IPS-NIHi7 (cell line): ENCODE results near the gene PRICKLE2.

Source experiments
- DNase-seq: peaks from one replicate; pipeline ENCODE4 v3.0.0; 2012; ENCODE audit warnings: mixed read lengths; ENCODE audit errors: extremely low spot score

The PRICKLE2 gene, protein sequence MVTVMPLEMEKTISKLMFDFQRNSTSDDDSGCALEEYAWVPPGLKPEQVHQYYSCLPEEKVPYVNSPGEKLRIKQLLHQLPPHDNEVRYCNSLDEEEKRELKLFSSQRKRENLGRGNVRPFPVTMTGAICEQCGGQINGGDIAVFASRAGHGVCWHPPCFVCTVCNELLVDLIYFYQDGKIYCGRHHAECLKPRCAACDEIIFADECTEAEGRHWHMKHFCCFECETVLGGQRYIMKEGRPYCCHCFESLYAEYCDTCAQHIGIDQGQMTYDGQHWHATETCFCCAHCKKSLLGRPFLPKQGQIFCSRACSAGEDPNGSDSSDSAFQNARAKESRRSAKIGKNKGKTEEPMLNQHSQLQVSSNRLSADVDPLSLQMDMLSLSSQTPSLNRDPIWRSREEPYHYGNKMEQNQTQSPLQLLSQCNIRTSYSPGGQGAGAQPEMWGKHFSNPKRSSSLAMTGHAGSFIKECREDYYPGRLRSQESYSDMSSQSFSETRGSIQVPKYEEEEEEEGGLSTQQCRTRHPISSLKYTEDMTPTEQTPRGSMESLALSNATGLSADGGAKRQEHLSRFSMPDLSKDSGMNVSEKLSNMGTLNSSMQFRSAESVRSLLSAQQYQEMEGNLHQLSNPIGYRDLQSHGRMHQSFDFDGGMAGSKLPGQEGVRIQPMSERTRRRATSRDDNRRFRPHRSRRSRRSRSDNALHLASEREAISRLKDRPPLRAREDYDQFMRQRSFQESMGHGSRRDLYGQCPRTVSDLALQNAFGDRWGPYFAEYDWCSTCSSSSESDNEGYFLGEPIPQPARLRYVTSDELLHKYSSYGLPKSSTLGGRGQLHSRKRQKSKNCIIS

DNA sequence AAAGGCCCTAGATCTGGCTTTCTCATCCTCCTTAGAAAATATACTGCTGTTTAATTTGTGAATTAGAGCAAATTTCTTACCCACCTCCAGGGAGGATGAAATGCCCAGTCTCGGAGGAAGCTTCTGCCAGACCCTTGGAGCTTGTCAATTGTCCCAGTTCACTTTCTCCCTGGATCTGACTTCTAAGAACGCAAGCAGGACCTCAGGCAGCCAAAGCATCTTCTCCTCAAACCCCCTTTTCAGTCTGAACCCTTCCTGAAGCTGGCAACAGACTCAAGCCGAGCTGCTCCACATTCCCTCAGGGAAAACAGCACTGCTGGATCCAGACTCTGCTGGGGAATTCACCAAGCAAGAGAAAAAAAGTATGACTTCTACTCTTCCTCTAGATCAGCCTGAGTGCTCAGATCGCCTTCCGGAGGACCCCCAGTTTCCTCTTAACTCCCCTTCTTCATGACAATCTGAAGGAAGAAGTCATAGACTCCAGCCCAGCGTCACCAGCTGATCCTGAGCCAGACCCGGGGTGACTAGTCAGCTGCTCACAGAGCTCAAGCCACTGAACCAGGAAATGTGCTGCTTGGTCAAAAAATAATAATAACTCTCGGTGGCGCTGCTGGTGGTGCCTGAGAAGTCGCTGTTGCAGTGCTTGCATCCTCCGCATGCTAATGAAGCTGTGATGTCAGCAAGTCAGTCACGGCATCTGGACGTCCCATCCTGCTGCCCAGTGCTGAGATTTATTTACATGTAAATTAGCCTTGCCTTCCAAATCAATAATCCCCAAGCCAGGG, at the start of gene PRICKLE2:
PRICKLE2 (minus strand) TSS at position 641 of the 785 bp plus-strand sequence. CDS start 26,539 bp downstream, outside the sequence.
- DNase-seq: peak; percentile 69

DNA sequence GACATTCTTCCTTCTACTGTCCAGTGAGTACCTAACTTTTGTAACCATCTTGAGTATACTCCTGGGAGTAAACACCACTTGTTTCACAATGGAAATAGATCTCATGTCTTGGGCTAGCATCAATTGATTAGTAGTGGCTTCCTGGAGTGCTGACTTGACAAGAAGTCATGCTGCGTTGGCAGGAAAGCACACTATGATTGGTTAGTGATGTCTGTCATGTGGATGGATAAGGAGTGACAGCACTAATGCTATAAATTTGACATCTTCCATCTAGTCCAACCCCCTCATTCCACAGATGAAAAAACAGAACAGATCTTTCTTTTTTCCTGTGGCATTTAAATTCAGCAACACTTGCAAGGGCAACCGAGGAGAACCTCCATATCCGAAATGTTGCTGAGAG, 47.6 kb upstream of the PRICKLE2 start:
- DNase-seq: no peak

DNA sequence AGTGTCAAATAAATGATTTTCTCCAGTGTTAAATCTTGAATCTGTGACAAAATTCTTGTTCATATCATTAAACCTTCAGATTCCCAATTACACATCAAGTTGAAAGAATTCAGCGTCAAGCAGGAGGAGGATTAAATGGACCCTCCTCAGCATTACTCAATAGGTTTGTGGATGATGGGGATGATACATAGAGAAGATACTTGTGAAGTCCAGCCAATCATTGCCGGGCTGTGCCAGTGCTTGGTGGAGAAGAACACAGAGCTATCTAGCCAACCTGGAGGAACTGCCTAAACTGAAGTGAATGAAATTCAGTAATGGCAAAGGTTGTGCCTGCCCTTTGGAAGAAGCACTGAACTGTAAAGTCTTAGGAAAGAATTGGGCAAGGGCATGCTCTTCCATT, 47.0 kb upstream of the PRICKLE2 start:
- DNase-seq: no peak

DNA sequence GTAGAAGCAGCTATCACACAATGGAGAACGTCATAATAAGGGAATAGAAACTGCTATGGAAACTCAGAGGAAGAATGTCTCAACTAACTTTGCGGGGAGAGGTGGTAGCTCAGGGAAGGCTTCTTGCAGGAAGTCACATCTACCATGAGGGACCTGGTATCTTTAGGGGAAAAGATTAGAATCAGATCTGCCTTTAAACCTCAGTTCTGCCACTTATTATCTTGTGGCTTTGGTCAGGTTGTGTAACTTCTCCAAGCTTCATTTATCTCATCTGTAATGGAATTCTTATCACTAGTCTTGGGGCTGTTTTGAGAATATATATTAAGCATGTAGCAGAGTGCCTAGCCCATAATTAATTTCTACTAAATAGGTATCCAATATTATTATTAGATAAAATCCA, 46.4 kb upstream of the PRICKLE2 start:
- DNase-seq: no peak

DNA sequence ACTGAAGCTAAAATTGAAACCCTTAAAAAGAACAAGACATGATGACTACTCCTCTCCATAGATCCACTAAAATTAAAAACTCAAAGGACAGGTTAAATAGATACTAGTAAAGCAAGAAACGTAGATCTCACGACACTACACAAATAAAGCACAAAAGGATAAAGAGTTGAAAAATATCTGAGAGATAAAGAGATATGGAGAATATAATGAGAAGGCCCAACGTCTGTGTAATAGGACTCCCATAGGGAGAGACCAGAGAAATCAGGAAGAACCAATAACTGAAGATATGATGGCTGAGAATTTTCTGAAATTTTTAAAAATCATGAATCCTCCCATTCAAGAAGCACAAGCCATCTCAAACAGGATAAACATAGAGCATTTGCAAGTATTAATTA, 45.6 kb upstream of the PRICKLE2 start:
- no peak for DNase-seq

DNA sequence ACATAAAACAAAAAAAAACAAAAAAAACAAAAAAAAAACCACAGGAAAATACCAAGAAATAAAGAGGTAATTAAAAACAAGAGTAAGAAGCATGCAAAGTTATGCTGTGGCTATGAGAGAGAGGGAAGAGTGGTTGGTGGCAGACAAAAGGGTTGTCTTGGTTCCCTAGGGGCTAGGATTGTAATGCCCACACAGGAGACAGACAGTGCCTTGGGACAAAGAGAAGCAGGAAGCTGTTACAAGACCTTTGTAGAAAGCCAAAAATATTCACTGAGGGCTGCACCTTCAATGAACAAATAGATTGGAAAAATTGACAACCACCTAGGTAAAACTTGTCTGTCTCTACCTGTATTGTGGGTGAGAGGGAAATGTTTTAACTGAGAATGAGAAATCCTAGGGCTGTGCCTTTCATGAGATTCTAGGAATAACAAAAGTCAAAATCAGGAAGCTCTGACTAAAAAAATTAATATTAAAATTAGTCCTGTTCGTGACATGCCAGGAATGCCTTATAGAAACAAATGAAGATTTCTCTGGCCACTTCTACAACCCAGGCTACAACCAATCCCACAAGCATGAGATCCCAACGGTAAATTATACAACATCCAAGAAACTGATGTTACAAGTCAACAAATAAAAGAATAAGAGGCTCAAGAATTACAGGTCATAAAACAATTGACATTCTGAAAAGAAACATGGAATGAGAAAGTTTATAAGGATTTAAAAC, 45.0 kb upstream of the PRICKLE2 start:
- DNase-seq: no peak

DNA sequence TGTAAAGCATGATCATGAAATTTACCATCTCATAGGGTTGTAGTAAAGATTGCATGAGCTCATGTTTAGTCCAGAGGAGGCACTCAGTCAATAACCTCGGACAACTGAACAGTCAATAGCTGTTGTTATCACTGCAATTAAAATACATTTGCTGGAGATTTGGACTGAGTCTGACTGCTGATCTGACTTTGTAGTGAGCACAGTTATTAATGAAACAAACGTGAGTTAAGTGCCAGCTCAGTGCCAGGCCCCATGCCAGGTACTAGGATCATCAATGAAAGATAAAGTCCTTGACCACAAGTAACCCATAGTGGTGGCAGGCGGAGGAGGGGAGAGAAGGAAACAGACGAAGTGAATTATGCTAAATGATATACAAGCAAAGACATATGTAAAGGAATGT, 43.7 kb upstream of the PRICKLE2 start:
- no peak for DNase-seq

DNA sequence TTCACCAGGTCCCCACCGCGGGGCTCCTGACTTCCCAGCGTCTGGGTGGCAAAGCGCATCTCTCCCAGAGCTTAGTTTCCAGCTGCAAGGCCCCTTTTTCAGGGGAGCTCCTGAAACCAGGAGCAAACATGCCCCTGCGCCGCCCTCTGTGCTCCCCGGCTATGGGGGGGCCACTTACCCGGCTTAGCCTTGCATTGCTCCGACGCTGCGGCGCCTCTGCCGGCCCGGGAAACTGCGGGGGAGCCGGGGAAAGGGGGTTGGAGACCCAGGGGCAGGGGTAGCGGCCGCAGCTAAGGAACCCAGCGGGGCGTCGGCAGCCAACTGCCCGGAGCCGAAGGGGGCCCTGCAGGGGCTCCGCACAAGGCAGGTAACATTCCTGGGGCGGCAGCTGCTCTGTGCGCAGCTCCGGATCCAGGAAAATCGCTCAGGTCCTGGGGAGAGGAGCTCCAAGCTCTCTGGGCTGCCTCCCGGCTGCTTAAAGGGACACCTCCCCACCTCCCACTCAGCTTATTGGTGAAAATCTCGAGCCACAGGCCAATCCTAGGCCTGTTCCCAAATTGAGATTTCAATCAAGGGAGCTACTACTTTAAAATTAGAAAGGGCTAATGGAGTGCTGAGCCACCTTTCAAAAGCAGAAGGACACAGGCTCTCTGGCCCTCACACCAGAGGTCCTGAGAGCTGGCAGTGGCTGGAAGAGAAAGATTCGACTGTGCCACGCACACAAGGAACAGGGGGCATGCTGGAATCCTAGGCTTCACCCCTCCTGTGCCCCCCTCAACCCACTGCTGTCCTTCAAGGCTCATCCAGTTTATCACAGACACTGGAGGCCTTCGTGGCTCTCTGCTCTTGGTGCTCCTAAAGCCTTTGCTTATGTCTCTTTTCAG, 42.7 kb upstream of the PRICKLE2 start:
- peak; percentile 83 for DNase-seq

DNA sequence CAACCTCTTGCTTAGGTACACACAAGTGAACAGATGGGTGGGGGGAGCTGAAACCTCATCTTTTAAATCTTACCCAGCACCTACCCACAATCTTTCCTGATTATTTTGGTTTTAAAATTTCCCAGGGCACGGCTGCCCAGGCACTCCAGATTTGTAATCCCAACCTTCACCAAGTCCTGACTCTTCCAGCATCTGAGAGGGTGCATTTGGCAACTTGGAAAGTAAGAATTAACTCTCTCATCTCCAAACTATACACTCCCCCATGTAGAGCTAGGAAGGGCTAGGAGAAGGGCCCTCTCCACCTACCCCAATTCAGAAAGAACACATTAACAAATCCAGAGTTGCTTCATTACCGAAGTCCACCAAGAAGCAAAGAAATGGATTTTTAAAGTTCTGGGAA, 41.7 kb upstream of the PRICKLE2 start:
- no peak for DNase-seq

DNA sequence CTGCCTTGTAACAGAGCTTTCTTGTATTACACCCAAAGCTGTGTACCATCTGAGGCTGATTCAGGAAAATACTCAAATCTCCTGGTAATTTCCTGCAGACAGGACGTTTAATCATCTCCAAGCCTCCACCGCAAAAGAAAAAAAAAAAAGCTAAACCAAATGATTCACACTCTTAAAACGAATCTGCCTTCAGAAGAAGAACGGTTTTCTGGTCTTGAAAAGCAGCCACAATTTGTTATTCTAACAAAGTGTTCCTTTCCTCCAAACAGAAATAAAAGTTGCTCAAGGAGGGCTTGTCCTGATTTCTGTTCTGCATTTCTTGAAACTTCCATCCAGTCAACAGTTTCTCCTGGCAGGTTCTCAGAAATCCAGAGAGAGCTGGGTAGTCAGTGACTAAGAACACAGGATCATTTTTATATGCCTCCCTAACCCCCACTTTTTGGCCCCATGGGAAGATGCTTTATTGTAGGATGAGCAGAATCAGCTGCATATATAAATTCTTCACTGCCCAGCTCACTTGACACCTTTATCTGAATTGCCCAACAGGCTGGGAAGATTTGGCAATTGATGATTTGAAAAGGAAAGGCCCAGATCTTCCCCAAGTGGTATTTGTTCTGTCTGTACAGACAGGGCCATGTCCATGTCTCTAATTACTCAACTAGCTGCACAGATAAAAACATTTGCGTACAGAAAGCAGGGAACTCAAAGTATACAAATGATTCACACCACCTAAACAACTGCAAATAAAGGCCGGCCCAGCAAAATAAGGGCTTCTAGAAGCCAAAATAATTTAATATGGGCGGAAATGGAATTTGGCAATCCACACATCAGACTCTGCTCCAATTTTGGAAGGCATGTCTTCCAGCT, 41.0 kb upstream of the PRICKLE2 start:
- no peak for DNase-seq

DNA sequence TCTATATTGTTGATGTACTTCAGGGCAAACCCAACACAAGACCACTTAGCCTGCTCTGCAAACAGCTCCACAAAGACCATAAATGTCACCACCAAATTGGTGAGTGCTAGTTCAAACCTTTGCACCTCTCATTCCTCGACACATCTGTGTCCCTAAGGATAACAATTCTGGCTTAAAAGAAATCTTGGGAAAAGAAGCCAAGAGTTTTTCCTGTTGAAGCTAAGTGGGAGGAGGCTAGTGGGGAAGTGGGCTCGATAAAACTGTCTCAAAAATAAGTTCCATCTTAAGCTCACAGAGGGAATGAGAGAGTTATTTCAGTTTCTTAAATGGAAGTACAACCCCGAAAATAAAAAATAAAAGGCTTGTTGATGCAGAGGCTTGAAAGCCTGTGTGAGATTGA, 40.4 kb upstream of the PRICKLE2 start:
- DNase-seq: no peak

DNA sequence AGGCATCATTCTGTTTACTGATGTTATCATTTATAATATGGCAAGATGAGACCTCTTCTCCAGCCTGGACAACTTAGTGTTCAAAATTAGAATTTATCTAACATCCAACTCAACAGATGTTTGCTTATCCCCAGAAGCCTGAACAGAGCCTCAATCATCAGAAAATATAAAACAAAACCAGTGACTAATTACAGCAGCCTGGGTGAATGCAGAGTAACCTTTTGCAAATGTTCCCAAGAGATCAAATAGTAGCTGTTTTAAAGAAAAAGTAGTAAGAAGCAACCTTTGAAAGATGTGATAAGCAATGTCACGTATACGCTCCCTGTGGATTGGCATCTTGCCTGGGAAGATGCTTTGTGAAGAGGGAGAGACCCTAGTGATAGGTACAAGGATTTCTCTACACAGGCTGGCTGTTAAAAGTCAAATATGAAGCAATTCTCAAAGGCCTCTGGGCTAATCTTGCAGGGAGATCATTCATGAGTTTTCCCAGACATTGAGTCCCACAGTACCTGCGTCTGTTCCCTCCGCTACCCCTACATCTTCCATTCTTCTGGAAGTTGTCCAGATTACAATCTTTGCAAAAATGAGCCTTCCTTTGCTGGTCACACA, 39.3 kb upstream of the PRICKLE2 start:
- no peak for DNase-seq

DNA sequence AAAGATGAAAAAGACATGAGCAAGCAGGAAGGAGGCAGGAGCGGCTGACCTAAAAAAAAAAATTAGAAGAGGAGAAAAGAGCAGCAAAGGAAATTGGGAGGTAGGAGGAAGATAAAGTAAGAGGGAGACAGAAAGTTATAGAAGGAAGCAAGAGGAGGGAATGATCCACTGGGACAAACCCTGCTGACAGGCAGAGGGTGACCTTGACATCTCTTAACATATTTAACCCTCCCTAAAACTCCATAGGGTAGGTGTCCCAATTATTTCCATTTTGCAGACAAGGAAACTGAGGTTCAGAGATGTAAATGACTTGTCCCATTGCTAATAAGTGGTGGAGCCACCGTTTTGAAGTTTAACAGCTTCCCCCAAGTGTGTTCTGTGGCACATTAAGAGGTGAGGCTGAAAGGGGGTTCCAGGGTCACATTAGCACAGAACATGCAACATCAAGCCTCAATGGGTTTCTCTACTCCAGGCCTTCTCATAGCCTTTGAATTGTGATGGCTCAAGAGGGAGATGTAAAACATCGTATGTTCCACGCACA, 37.4 kb upstream of the PRICKLE2 start:
- no peak for DNase-seq

DNA sequence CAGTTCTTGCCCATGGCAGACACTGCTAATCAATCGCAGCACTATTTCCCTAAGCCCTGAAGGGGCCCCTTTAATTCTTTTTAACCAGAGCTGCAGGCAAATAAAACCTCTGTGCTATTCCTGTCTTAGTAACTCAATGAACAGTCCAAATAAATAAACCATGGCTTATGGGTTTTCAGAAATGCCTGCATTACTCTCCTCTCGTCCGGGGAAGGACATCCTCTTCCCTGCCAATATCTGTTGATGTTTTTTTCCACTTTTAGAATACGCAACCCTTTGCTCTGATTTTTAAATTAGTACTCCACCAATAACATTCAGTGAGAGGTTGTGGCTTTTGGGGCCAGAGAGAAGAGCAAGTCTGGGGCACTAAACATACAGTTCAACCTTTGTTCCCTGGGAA, 35.2 kb upstream of the PRICKLE2 start:
- no peak for DNase-seq

DNA sequence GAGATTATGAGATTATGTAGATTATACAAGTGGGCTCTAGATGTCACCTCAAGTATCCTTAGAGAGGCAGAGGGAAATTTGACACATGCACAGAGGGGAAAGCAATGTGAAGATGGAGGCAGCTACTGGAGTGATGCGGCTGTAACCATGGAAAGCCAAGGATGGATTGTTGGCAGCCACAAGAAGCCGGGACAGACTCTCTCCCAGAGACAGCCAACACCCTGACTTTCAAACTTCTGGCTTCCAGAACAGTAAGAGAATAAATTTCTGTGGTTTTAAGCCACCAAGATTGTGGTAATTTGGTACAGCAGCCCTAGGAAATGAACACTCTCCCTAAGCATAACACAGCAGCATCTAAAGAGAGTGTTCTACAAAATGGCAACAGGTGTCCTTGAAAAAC, 34.4 kb upstream of the PRICKLE2 start:
- no peak for DNase-seq

DNA sequence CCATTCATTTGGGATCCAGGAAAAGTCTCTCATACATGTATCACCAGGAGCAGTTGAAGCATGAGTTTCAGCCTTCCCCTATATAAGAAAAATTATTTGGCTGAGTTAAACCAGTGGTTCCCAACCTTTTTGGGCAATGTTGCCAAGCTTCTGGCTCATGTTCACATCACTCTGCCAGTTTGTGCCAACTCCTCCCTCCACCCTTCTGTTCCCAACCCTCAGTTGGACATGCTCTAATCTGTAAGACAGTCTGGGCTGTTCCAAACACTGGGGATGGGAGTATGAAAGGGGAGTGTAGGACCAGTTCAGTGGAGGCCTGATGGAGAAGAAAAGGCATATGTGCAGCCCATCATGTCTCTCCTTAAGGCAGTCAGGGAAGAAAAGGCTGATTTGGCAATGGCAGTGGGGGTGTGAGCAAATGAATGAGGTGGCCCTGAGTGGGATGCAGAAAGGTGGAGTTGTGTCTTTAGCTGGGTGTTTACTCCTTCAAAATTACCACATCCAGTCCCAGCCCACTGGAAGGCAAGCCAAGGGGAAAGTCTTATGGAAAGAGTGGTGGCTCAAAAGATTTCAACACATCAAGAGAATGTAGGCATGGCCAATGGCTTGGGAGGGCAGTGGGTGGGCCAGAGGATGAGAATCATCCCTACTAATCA, 32.0 kb upstream of the PRICKLE2 start:
- no peak for DNase-seq

DNA sequence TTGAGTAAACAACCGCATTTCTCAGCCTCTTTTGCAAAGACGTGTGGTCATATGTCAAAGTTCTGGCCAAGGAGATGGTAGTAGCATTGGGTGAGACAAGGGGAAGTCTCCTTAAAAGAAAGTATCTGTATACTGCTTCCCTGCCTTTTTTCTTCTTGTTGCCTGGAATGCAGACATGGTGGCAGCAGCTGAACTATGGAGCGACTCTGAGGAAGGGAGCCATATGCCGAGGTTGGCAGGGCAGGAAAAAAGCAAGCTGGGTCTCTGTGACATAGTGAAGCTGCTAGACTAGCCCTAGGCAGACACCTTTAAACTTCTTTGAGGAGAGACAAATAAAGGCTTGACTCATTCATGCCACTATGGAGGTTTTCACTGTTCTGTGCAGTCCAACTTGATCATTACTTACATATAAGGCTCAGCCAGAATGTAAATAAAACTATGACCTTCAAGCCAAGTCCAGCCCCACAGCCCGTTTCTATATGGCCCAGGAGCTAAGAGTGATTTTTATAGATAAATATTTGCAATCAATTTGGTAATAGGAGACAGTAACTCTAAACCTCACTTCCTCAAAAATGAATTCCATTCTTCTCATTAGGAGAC, 30.6 kb upstream of the PRICKLE2 start:
- DNase-seq: no peak

DNA sequence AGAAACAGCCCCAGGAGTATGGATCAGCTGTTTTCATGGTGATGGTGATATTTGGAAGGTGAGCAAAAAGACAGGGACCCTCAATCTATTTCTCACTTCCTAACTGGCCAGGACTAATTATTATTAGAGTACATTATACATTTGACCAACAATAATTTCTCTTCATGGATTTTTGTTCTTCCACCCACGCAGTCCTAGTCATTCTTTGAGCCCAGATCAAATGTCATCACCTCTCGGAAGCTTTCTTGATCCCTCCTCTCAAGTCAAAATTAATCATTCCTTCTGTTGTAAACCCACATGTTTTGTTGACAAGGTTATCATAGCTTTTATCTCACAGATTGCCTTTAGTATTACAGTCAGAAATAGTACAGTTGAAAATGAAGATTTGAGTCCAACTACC, 29.2 kb upstream of the PRICKLE2 start:
- no peak for DNase-seq
